DOHH2 (cell line): ENCODE results near the gene RPL36.

ENCODE experiments used
- H3F3A ChIP-seq: fragments of 200-600 bp; sonication (generic), shearing (Covaris generic); 2 replicates; pipeline ENCODE4 v1.6.0; 2016; ENCODE audit warnings: antibody characterized with exemption, mild to moderate bottlenecking; ENCODE audit not compliant: control insufficient read depth, insufficient read depth
- H3K27ac ChIP-seq: fragments of 200-600 bp; sonication (generic); 2 replicates; pipeline ENCODE4 v1.5.1; 2014; ENCODE audit warnings: low read depth, mild to moderate bottlenecking, low read length, moderate library complexity
- H3K27me3 ChIP-seq: fragments of 200-600 bp; sonication (generic); 2 replicates; pipeline ENCODE4 v1.6.1; 2014; ENCODE audit warnings: mild to moderate bottlenecking, low read length, mixed read lengths; ENCODE audit not compliant: control insufficient read depth
- H3K36me3 ChIP-seq: fragments of 200-600 bp; sonication (generic); 2 replicates; pipeline ENCODE4 v1.6.1; 2014; ENCODE audit warnings: mild to moderate bottlenecking, low read length, moderate library complexity, mixed read lengths; ENCODE audit not compliant: control insufficient read depth
- H3K4me1 ChIP-seq: fragments of 200-600 bp; sonication (generic); 2 replicates; pipeline ENCODE4 v1.6.1; 2014; ENCODE audit warnings: mild to moderate bottlenecking, low read length, mixed read lengths; ENCODE audit not compliant: control insufficient read depth
- H3K4me2 ChIP-seq: fragments of 200-600 bp; sonication (generic); 2 replicates; pipeline ENCODE4 v1.6.0; 2014; ENCODE audit warnings: mild to moderate bottlenecking, low read length, moderate library complexity
- H3K4me3 ChIP-seq: fragments of 200-600 bp; sonication (generic); 2 replicates; pipeline ENCODE4 v1.5.1; 2014; ENCODE audit warnings: mild to moderate bottlenecking, low read length, mixed read lengths
- H3K79me2 ChIP-seq: fragments of 200-600 bp; sonication (generic); 2 replicates; pipeline ENCODE4 v1.6.1; 2014; ENCODE audit warnings: mild to moderate bottlenecking, low read length, mixed read lengths; ENCODE audit not compliant: control insufficient read depth
- H3K9me2 ChIP-seq: fragments of 200-600 bp; sonication (generic); replicated peaks from 2 replicates; pipeline ENCODE4 v1.6.1; 2014; ENCODE audit warnings: mild to moderate bottlenecking, low read length, mixed read lengths; ENCODE audit not compliant: control insufficient read depth
- H3K9me3 ChIP-seq: fragments of 200-600 bp; sonication (generic); 2 replicates; pipeline ENCODE4 v1.6.1; 2014; ENCODE audit warnings: antibody characterized with exemption, low read length, mixed read lengths; ENCODE audit not compliant: control insufficient read depth, insufficient read depth
- H4K20me1 ChIP-seq: fragments of 200-600 bp; sonication (generic); 2 replicates; pipeline ENCODE4 v1.6.0; 2014; ENCODE audit warnings: low read depth, mild to moderate bottlenecking, antibody characterized with exemption, low read length, moderate library complexity; ENCODE audit not compliant: control insufficient read depth, insufficient read depth
- CTCF ChIP-seq: fragments of 200-600 bp; sonication (generic); IDR thresholded peaks from one replicate; pipeline ENCODE4 v1.5.1; 2014; ENCODE audit warnings: antibody characterized with exemption, mild to moderate bottlenecking, low read depth, low read length; ENCODE audit not compliant: poor library complexity, severe bottlenecking
- EZH2phosphoT487 ChIP-seq: fragments of 200-600 bp; sonication (generic); IDR thresholded peaks from 2 replicates; pipeline ENCODE4 v1.6.1; 2017; ENCODE audit warnings: borderline replicate concordance, mild to moderate bottlenecking, antibody characterized with exemption, low read length, moderate library complexity, mixed read lengths

The RPL36 gene

GRCh38 chr19:5696196-5697021, 6.3 kb downstream of the RPL36 start:
- Histone ChIP-seq H3K9me2 (no peaks in the 10 kb centered on the region), H3K4me2 (no peak overlapping the region), H3K4me3 (no peak overlapping the region), H3K4me1 (peaks cover 11% of the 10 kb centered on the region; the same call in 1 of the 2 replicates), H4K20me1 (peaks cover 11% of the 10 kb centered on the region), H3F3A (peaks cover 20% of the 10 kb centered on the region), H3K27ac (no peak overlapping the region), H3K9me3 (no peaks in the 10 kb centered on the region), H3K79me2 (peaks cover 33% of the 10 kb centered on the region), H3K36me3 (peaks cover 86% of the 10 kb centered on the region), H3K27me3 (no peaks in the 10 kb centered on the region)
- TF ChIP-seq EZH2phosphoT487 (no peak), CTCF (no peak)

GRCh38 chr19:5697022-5697889, 7.2 kb downstream of the RPL36 start:
- Histone ChIP-seq H3F3A (peaks cover 20% of the 10 kb centered on the region), H4K20me1 (peaks cover 5% of the 10 kb centered on the region), H3K27ac (no peak overlapping the region)

GRCh38 chr19:5697890-5698634, 8.0 kb downstream of the RPL36 start:
- no peak for TF ChIP-seq CTCF
- no peak for TF ChIP-seq EZH2phosphoT487
- peaks cover 17% of the 10 kb centered on the region for H3K79me2 ChIP-seq
- no peaks in the 10 kb centered on the region for H3K9me3 ChIP-seq
- H4K20me1 ChIP-seq = no peaks in the 10 kb centered on the region
- peaks cover 13% of the 10 kb centered on the region for H3F3A ChIP-seq
- H3K4me3 ChIP-seq = no peak overlapping the region
- no peaks in the 10 kb centered on the region for H3K27me3 ChIP-seq
- no peaks in the 10 kb centered on the region for H3K9me2 ChIP-seq
- no peak overlapping the region for H3K27ac ChIP-seq
- H3K4me1 ChIP-seq = no peaks in the 10 kb centered on the region
- peaks cover 70% of the 10 kb centered on the region for H3K36me3 ChIP-seq
- no peak overlapping the region for H3K4me2 ChIP-seq

More at GRCh38 chr19:5697022-5697889, 7.2 kb downstream of the RPL36 start:
- Histone ChIP-seq H3K4me3 (no peak overlapping the region), H3K79me2 (peaks cover 25% of the 10 kb centered on the region), H3K36me3 (peaks cover 77% of the 10 kb centered on the region), H3K9me3 (no peaks in the 10 kb centered on the region), H3K9me2 (no peaks in the 10 kb centered on the region), H3K4me2 (no peak overlapping the region), H3K27me3 (no peaks in the 10 kb centered on the region), H3K4me1 (peaks cover 5% of the 10 kb centered on the region; the same call in 1 of the 2 replicates)
- TF ChIP-seq EZH2phosphoT487 (no peak), CTCF (no peak)
